HG02938 (cell line): Measurements from ENCODE around the gene ACOXL.

Experiments
- ATAC-seq: cut with Tn5 transposase; IDR thresholded peaks from one replicate; pipeline ENCODE4 v1.9.1; 2021; ENCODE audit warnings: mild to moderate bottlenecking, moderate library complexity; ENCODE audit not compliant: unreplicated experiment

Gene ACOXL

DNA sequence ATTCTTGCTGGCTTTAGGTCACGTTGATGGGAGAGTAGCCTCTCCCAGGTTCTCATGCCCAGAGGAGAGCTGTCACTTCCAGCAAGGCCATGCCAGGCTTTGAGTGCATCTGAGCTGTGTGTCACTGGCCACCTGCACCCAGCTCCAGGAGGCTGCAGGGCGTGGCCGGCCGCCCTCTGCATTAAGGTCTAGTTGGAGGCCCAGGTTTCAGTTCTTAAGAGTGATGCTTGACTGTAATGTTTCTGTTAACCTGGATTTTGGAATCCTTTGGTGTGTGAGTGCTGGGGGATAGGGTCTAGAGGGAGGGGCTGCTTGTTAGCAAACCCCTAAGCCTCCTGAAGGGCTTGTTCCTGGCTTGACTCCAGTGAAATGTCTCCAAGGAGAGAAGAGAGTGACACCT, 140.1 kb downstream of the ACOXL start:
- no peak for ATAC-seq

DNA sequence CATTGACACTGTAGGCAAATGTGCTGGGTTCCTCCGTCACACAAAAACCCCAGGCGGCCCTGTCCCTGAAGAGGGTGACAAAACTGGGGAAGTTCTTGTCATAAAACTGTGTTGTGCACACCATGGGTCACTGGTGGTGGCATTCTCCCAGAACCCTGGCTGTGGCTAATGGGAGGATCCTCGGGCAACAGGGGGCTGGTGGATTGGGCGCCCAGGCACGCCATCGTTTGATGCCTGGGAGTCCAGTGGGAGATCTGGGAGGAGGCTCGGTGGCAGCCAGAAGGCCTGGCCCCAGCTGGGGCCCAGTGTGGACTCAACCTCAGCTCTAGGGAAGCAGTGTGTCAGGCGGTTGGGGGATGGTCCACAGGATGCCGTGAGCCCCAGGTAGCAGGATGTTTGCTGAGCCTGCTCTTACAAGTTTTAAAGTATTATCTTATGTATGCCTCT, 140.7 kb downstream of the ACOXL start:
- ATAC-seq, result no peak

DNA sequence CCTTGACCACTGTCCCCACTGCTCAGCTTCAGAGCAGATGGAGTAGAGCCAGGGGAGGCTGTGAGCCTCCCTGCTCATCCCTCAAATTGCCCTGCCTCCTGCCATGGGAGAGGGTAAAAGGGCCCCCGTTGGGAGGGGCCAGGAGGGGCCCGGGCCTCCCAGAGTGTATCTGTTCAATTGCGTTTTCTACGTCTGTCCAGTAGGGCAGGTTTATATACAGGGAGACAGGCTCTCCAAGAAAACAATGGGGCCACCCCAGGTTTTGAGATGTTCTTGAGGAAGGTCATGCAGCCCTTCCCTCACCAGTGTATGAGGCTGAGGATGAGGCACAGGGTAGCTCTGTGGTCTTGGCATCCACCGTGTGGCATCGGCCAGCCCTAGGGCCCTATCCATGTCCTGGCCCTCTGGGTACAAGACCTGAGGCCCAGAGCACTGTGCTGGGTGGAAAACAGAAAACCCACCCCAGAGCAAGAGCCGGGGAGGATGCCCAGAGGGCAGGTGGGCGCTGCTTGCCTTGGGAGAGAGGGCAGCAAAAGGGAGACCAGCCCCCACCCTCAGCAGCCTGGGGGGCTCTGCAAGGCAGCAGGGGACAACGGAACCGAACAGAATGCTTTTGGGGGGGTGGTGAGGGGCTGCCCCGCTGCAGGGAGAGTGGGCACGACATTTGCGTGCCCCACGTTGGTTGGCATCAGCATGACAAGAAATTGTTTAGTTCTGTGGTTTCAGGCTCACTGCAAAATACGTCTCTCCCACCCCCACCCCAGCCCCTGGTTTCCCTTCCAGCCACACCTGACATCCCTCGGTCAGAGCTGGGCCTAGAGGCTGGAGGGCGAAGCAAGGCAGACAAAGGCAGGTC, 141.5 kb downstream of the ACOXL start:
- ATAC-seq, result no peak

DNA sequence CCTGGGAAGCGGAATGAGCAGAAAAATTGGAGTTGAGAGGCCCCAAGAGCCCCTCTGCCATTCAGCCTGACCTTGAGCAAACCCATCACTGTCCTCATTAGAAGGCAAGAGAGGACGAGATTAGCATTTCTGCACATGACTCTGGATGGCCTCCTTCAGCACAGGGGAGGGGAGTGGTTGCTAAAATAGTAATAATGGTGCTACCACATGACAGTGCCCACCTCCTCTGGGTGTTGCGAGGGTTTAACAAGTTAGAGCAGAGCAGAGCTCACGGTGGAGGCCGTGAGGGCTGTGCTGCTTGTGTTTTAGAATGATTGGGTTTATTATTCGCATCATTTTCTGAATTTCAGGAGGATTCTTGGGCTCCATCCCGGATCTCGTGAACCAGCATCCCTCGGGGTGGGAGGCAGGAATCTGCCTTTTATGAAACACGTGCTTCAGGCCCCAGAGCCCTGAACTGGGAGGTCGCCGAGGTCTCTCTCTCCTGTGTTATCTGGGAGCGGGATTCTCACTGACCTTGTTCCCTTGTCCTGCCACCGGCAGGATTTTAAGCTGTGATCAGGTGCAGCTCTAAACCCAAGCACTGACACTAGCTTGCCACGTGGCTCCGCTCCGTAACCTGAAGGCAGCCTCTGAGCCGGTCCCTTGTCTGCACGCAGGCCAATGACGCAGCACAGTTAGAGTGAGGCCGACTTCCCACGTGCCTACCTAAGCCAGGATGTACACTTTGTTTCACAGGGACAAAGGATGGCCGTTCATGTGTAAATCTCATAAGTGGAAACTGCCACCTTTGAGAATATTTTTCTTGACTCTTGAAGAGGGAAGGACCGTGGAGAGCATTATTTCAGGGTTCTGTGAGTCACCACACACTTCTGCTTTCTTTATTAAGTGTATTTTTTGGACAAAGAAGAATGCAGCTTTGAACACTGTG, 142.3 kb downstream of the ACOXL start:
- peak; percentile 41 for ATAC-seq

DNA sequence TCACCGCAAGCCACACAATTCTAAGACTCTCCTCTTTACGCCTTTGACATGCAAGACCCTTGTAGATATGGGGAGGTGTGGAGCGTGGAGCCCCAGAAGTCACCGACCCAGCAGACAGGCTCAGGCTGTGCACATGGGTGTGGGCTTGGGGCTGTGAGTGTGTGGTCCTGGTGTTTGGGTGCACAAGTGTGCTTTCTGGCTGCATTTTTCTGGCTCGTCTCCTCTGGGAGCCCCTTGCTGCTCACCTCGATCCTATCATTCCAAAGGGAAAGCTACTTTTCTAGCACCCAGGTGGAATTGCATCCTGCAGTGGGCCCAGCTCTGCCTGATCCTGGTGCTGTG, 143.0 kb downstream of the ACOXL start:
- ATAC-seq, result no peak

DNA sequence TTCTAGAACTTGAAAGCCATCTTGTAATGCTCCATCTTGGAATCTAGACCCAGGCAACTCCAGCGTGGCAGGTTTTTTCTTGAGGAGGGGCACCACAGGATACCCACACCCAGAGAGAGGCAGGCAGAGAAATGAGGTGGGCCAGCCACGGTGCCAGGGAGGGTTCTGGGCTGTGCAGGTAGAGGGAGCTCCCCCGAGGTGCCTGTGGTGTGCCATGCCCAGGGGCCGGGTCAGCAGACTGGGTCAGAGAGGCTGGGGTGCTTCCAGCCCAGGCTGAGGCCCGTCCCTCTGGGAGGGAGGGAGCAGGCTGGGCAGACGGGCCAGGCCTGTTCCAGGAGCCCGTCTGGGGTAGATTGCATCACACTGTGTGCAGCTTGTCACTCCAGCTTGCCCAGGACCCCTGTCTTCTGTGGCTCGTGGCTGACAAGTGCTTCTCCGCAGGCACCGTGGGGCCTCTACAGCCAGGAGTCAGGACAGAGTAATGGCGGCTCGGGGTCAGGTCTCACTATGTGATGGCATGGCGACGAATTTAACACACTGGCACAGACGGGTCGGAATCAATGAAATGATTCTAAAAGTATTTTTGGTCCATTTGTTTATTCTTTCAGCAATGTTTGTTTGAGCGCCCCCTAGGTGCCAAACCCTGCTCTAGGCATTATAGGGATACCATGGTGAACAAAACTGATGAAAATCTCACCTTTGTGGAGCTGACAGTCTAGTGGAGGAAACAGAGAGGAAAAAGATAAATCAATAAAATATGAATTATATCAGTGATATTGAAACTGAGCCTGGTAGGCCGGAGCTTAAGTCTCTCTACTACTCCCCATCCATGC, 144.0 kb downstream of the ACOXL start:
- ATAC-seq, result no peak

DNA sequence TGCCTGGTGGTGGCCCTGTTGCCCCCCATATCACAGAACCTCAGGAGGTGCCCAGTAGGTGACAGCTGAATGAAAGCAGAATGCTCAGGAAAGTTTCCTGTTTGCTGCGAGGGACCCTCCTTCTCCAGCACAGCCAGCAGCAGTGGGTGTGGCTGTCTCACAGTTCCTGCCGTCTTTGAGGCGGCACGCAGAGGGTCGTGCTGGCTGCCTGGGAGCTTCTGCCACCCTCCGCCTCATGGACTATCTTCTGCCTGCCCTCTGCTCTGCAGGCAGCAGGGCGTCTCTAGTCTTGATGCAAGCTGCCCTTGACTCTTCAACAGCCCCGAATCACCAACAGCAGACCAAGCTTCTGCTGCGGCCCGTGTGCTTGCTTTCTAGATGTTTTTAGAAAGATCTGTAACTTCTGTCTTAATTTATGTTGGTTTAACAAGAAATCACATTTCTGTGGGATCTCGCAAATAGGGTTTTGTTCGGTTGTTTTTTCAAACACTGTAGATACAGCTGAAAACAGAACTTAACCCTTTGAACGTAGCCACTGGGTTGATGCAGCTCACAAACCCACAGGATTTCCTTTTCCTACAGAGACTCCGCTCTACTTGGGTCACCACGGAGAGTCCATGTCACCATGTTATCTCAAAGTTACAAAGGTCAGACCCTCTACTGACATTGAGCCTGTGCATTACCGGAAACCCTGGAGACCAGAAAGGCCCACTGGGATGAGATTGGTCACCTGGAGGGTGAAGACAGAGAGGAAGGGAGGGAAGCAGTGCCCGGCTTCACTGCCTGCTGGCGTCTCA, 144.9 kb downstream of the ACOXL start:
- ATAC-seq, result no peak

DNA sequence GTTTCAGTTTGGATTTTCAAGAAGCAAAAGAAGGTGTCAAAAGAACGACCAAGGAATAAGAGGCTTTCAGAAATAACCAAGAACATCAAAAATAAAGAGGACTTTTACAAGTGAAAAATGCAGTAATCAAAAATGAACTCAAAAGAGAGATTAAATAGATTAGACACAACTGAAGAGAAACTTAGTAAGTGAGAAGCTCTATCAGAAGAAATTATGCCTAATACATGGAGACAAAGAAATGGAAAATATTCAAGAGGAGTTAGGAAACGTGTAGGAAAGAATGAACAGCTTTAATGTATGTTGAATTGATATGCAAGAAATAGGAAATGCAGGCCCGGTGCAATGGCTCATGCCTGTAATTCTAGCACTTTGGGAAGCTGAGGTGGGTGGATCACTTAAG, 145.8 kb downstream of the ACOXL start:
- ATAC-seq, result no peak

DNA sequence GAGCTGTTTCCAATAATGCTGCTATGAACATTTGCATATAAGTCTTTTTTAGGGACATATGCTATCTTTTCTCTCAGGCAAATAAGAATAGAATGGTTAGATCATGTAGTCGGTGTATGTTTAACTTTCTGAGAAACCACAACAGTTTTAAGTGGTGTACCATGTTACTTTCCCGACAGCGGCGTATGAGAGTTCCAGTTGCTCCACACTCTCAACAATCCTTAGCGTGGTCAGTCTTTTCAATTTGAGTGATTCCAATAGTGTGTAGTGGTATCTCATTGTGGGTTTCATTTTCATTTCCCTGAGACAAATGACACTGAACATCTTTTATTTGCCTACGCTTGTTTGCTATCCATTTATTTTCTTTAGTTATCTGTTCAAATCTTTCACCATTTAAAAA, 149.5 kb downstream of the ACOXL start:
- ATAC-seq, result peak; percentile 91

DNA sequence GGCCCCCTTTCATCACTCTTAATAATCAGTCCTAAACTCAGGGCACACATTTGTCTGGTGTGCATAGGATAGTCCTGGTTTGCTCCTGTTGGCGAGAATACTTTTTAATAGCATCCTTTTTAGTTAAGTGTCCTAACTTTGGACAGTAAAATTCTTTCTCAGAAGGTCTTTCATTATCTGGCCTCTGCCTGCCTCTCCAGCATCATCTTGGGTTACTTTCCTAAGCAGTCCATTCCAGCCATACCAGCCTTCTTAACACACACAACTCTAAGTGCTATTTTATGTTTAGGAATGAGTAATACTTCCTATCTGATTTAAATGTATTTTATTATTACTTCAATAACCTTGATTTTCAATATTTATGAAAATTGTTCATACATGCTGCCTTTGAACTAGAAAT, 151.0 kb downstream of the ACOXL start:
- no peak for ATAC-seq

DNA sequence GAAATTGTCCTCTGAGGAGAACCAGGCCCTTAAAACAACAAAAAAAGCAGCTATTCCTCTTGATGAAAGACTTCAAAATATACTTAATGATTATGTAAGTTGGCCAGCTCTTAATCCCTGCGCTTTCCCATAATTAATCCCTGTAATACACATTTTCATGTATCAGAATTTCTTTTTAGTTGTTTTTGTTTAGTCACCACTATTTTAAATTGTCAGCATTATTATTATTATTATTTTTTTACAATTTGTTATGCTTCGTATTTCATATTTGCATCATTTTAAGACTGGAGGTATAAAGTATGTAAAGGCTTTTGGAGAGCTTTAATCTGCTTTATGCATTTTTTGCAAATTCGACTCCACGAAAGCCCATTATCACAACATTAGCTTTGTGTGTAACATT, 152.9 kb downstream of the ACOXL start:
- ATAC-seq, result no peak

DNA sequence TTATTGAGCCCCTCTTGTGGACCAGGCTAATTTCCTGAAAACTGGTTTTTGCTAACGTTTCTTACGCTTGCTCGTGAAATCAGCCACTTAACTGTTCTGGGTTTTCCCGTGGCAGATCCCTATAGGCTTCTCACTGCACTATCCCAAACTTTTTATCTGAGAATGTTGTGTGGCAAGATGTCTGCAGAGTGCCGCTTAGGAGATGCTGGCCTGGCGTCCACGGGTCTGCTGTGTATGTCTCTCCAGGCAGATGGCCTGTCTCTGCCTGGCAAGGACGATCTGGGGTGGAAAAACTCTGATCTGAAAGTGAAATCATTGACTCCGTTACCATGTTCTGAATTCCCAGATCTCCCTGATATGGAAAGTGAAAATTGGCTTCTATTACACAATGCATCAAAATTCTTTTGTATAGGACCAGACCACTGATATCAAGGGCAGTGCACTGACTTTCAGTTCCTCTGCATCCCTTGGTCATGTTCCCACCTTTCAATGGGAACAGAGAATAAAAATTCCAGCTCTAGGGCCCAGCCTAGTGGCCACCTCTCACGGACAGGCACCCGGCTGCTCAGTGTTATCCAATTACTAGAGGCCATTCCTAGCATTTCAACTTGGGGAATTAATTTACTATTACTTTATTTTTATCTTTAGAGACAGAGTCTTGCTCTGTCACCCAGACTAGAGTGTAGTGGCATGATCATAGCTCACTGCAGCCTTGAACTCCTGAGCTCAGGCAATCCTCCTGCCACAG, 154.6 kb downstream of the ACOXL start:
- no peak for ATAC-seq

DNA sequence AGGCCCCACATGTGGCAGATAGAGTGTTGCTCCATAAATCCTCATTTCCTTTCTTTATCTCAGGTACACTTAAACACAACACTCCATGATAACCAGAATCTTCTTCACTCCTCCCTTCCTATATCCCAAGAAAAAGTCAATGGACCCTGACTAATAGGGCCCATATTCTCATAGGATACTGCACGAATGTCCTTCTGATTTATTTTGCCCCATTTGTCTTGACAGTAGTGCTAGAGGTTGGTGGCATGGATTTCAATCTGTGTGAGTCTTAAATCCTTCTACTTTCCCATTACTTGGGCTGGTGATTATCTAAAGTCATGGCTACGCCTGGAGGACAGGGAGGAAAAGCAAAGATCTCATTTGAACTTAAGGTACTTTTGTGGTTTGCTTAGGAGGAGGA, 156.0 kb downstream of the ACOXL start:
- no peak for ATAC-seq

DNA sequence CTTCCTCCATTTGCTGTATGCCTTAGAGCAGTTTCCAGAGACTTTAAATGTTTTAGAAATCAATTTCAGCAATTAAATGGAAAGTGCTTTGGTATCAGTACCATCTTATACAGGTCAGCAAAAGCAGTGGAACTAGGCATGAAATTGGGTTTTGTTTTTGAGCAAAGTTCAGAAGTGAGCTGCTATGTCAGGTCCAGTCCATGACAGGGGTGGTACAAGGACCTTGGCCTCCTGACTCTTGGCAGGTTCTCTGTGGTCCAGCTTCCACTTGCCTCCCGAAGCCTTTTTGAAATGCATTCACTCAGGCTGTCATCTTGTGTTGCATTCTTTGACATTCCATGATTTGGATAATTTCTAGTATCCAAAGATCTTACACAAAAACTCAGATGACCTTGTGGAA, 159.3 kb downstream of the ACOXL start:
- no peak for ATAC-seq

DNA sequence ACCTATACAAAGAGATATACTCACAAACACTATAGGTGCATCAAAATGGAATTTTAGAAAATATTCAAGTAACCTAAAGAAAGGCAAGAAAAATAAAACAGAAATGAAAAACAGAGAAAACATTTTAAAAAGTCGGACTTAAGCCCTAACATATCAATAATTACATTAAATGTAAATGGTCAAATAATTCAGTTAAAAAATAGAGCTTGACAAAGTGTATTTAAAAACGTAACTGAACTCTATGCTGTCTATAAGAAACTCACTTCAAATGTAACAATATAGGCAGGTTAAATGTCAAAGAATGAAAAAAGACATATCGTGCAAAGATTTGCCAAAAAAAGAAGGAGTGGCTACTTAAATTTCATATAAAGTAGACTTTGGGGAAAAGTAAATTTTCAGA, 163.9 kb downstream of the ACOXL start:
- ATAC-seq, result no peak

DNA sequence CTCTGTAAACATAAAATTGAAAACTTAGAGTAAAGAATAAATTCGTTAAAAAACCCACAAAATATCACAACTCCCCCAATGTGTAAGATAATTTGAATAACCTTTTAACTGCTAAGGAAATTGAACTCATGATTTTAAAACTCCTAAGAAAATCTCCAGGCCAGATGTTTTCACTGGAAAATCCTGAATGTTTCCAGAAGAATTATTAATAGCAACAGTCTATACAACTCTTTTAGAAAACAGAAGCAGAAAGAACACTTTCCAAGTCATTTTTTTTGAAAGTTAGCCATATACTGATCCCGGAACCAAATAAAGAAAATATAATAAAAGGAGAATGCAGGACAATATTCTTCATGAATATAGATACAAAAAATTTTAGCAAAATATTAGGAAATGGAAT, 165.6 kb downstream of the ACOXL start:
- ATAC-seq, result no peak

DNA sequence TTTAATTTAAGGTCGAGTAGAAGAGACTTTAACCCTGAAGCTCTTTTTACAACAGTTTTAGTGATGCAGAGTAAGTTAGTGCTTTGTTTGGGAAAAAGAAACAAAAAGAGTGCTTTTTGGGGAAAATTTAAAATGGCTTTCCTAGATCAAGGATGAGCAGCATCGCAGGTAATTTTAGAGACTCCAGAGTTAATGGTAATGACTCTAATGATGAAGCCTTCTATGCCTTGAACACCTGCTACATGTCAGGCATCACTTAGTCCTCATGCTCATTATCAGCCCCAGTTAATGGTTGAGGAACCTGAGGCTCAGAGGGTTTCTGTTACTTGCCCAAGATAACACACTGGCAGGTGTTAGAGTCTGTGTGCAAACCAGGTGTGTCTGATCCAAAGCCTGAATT, 167.8 kb downstream of the ACOXL start:
- no peak for ATAC-seq

DNA sequence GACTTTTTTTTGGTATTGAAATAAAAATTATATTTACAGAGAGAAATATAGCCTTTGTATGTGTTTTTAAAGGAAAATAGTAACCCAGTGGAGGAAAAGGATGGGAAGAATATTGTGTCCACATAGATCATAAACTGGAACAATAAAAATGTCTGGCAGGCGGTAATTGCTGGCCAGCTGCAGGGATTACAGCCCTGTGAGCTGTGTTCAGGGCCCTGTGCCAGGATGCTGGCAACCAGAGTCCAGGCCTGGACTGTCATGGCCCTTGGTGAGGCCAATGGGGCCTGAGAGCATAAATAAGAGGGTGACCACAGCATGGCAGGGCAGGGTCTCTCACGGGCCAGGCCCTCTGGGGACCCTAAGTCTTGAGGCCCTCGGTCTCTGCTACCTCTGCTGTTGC, 171.2 kb downstream of the ACOXL start:
- no peak for ATAC-seq

DNA sequence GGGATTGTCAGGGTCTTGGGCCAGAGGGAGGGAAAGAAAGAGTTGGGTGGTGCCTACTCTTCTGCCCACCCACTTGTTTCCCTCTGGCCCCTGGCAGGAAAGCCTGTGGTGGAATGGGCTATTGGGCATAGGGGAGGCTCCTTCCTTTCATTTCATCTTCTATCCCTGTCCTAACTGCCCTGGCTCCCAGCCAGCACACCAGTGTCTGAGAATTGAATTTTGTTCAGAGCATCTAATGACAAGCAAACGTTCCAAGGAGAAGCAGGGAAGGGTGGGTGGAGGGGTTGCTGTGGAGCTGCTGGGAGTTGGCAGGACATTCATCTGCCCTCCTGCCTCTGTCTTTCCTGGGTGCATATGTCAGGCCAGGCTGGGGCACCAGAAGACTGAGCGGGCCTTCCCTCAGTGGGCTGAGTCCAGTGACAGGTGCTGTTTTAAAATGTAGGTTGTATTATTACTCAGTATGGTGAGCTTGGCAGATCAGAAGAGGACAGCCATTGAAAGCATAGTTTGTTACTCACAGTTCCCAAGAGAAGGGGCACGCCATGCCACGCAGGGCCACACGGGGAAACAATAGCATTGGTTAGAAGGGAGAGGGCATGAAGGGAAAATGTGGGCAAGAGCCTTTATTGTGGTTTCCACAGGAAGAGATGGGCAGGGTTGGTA, 171.9 kb downstream of the ACOXL start:
- no peak for ATAC-seq
